Measurements from ENCODE around the gene VPS13C.

Gene VPS13C

GRCh38 chr15:61840090-61840489, 220.2 kb downstream of the VPS13C start:
- no peak for TF ChIP-seq USF1 (IDR thresholded peaks at IDR 0.05)
- TF ChIP-seq TAF1 (IDR thresholded peaks at IDR 0.05; ENCODE audit: low read depth) = no peak
- TF ChIP-seq ZBTB7A (IDR thresholded peaks at IDR 0.05; ENCODE audit: low read depth) = no peak
- no peak for TF ChIP-seq CREB1 (IDR thresholded peaks at IDR 0.05; ENCODE audit: low read depth)
- no peak for TF ChIP-seq NFIC (IDR thresholded peaks at IDR 0.05)
- no peak for TF ChIP-seq REST (IDR thresholded peaks at IDR 0.05; ENCODE audit: low read depth)
- no peak for TF ChIP-seq EP300 (IDR thresholded peaks at IDR 0.05; ENCODE audit: borderline replicate concordance)
- TF ChIP-seq RAD21 (IDR thresholded peaks at IDR 0.05; ENCODE audit: low read depth) = no peak
- TF ChIP-seq TCF12 (IDR thresholded peaks at IDR 0.05; ENCODE audit: low read depth) = no peak
- no peak for TF ChIP-seq EGR1 (IDR thresholded peaks at IDR 0.05)
- no peak for TF ChIP-seq TEAD4 (IDR thresholded peaks at IDR 0.05)
- no peak for TF ChIP-seq CEBPB (IDR thresholded peaks at IDR 0.05)
- TF ChIP-seq FOXM1 (IDR thresholded peaks at IDR 0.05; ENCODE audit: borderline replicate concordance, low read depth) = no peak

GRCh38 chr15:61839546-61839945, 220.7 kb downstream of the VPS13C start:
- TF ChIP-seq YY1 (IDR thresholded peaks at IDR 0.05; ENCODE audit: low read depth) (no peak), EP300 (IDR thresholded peaks at IDR 0.05; ENCODE audit: borderline replicate concordance) (no peak), TAF1 (IDR thresholded peaks at IDR 0.05; ENCODE audit: low read depth) (no peak), TCF12 (IDR thresholded peaks at IDR 0.05; ENCODE audit: low read depth) (no peak), CREB1 (IDR thresholded peaks at IDR 0.05; ENCODE audit: low read depth) (no peak), RAD21 (IDR thresholded peaks at IDR 0.05; ENCODE audit: low read depth) (no peak), USF1 (IDR thresholded peaks at IDR 0.05) (no peak), EGR1 (IDR thresholded peaks at IDR 0.05) (no peak), NFIC (IDR thresholded peaks at IDR 0.05) (no peak), TEAD4 (IDR thresholded peaks at IDR 0.05) (no peak)

GRCh38 chr15:61835496-61836106, 224.6 kb downstream of the VPS13C start:
- peak; percentile 93 for TF ChIP-seq RAD21 (IDR thresholded peaks at IDR 0.05; ENCODE audit: low read depth)
- no peak for TF ChIP-seq TCF12 (IDR thresholded peaks at IDR 0.05; ENCODE audit: low read depth)

- TF ChIP-seq CREB1 (IDR thresholded peaks at IDR 0.05; ENCODE audit: low read depth) (no peak), CEBPB (IDR thresholded peaks at IDR 0.05) (no peak), USF1 (IDR thresholded peaks at IDR 0.05) (no peak)
These were observed 225.2 kb downstream of the VPS13C start for GRCh38 chr15:61835029-61835428.

- TF ChIP-seq YY1 (IDR thresholded peaks at IDR 0.05; ENCODE audit: low read depth) (no peak), RAD21 (IDR thresholded peaks at IDR 0.05; ENCODE audit: low read depth) (peak; percentile 96)
These were observed 226.1 kb downstream of the VPS13C start for GRCh38 chr15:61834076-61834697.

GRCh38 chr15:61832223-61832622, 228.0 kb downstream of the VPS13C start:
- TF ChIP-seq CREB1 (IDR thresholded peaks at IDR 0.05; ENCODE audit: low read depth) (no peak), ZBTB7A (IDR thresholded peaks at IDR 0.05; ENCODE audit: low read depth) (no peak), CEBPB (IDR thresholded peaks at IDR 0.05) (no peak), FOXM1 (IDR thresholded peaks at IDR 0.05; ENCODE audit: borderline replicate concordance, low read depth) (no peak), RAD21 (IDR thresholded peaks at IDR 0.05; ENCODE audit: low read depth) (no peak), TAF1 (IDR thresholded peaks at IDR 0.05; ENCODE audit: low read depth) (no peak), TEAD4 (IDR thresholded peaks at IDR 0.05) (no peak), EP300 (IDR thresholded peaks at IDR 0.05; ENCODE audit: borderline replicate concordance) (no peak), REST (IDR thresholded peaks at IDR 0.05; ENCODE audit: low read depth) (no peak), YY1 (IDR thresholded peaks at IDR 0.05; ENCODE audit: low read depth) (no peak), MAX (IDR thresholded peaks at IDR 0.05) (no peak), NFIC (IDR thresholded peaks at IDR 0.05) (no peak), USF1 (IDR thresholded peaks at IDR 0.05) (no peak), TCF12 (IDR thresholded peaks at IDR 0.05; ENCODE audit: low read depth) (no peak)
